ENCODE data around the gene HCCS. TPM values are rescaled to one million over a fixed set of nuclear protein-coding genes. Genes with fewer than 3 reads are reported as not detected.

The HCCS gene
- 16.0 to 19.3 TPM (median 17.9 TPM) in 3 replicates for total RNA-seq

GRCh38 chrX:11111037-11111851 is at the start of gene HCCS:
Gene HCCS (plus strand): TSS chrX:11111332. CDS start chrX:11112061, 729 bp downstream.
- peak within 1 kb of the TSS; percentile 88 for H3K4me3 Mint-ChIP-seq
- no peak for TF ChIP-seq CTCF (IDR thresholded peaks at IDR 0.05; ENCODE audit: unreplicated experiment)
- peaks cover 10% of the 10 kb centered on the region for H3K4me1 Mint-ChIP-seq
- peaks cover 8% of the 10 kb centered on the region for H3K9me3 Mint-ChIP-seq
- no peaks in the 10 kb centered on the region for H3K27me3 Mint-ChIP-seq (ENCODE audit: low read depth)
- peaks cover 6% of the 10 kb centered on the region for H3K36me3 Mint-ChIP-seq
- DNase-seq (ENCODE audit: low spot score in 2 of 2, unreplicated experiment in 2 of 2), result peak; percentile 57 to 78
- H3K27ac Mint-ChIP-seq, result peak within 1 kb of the TSS; percentile 96

- peak overlapping the region; percentile 97 for H3K27ac Mint-ChIP-seq
- H3K4me1 Mint-ChIP-seq, result peaks cover 13% of the 10 kb centered on the region
- peaks cover 10% of the 10 kb centered on the region for H3K9me3 Mint-ChIP-seq
- no peak for TF ChIP-seq CTCF (IDR thresholded peaks at IDR 0.05; ENCODE audit: unreplicated experiment)
- no peak overlapping the region for H3K4me3 Mint-ChIP-seq
- no peak for DNase-seq (ENCODE audit: low spot score in 2 of 2, unreplicated experiment in 2 of 2)
- no peaks in the 10 kb centered on the region for H3K36me3 Mint-ChIP-seq
- no peaks in the 10 kb centered on the region for H3K27me3 Mint-ChIP-seq (ENCODE audit: low read depth)
Measured at GRCh38 chrX:11064276-11064675, 46.9 kb upstream of the HCCS start.

GRCh38 chrX:11064851-11065600 is 46.1 kb upstream of the HCCS start:
- peaks cover 10% of the 10 kb centered on the region for H3K9me3 Mint-ChIP-seq
- no peak for TF ChIP-seq CTCF (IDR thresholded peaks at IDR 0.05; ENCODE audit: unreplicated experiment)
- peak overlapping the region; percentile 22 for H3K4me3 Mint-ChIP-seq
- peaks cover 13% of the 10 kb centered on the region for H3K4me1 Mint-ChIP-seq
- DNase-seq (ENCODE audit: low spot score in 2 of 2, unreplicated experiment in 2 of 2), result no peak
- no peaks in the 10 kb centered on the region for H3K27me3 Mint-ChIP-seq (ENCODE audit: low read depth)
- no peaks in the 10 kb centered on the region for H3K36me3 Mint-ChIP-seq
- H3K27ac Mint-ChIP-seq, result peak overlapping the region; percentile 97

- no peaks in the 10 kb centered on the region for H3K36me3 Mint-ChIP-seq
- no peak for TF ChIP-seq CTCF (IDR thresholded peaks at IDR 0.05; ENCODE audit: unreplicated experiment)
- peaks cover 13% of the 10 kb centered on the region for H3K4me1 Mint-ChIP-seq
- no peak overlapping the region for H3K4me3 Mint-ChIP-seq
- no peak for DNase-seq (ENCODE audit: low spot score in 2 of 2, unreplicated experiment in 2 of 2)
- no peaks in the 10 kb centered on the region for H3K27me3 Mint-ChIP-seq (ENCODE audit: low read depth)
- H3K27ac Mint-ChIP-seq, result no peak overlapping the region
- H3K9me3 Mint-ChIP-seq, result peaks cover 14% of the 10 kb centered on the region
Measured at GRCh38 chrX:11066812-11067211, 44.3 kb upstream of the HCCS start.

GRCh38 chrX:11073381-11073780 is 37.8 kb upstream of the HCCS start:
- no peak for DNase-seq (ENCODE audit: low spot score in 2 of 2, unreplicated experiment in 2 of 2)
- no peak for TF ChIP-seq CTCF (IDR thresholded peaks at IDR 0.05; ENCODE audit: unreplicated experiment)
- peaks cover 33% of the 10 kb centered on the region for H3K9me3 Mint-ChIP-seq
- H3K4me1 Mint-ChIP-seq, result no peaks in the 10 kb centered on the region
- H3K27me3 Mint-ChIP-seq (ENCODE audit: low read depth), result no peaks in the 10 kb centered on the region
- H3K27ac Mint-ChIP-seq, result no peak overlapping the region
- no peak overlapping the region for H3K4me3 Mint-ChIP-seq
- H3K36me3 Mint-ChIP-seq, result no peaks in the 10 kb centered on the region
